Endothelial cell of umbilical vein (primary cell): ENCODE measurements around the gene CIB1. TPM values are rescaled to one million over a fixed set of nuclear protein-coding genes. Genes with fewer than 3 reads are reported as not detected.

Experiments used
- BruUV-seq: library from RNA; stranded (reverse); fragments of 400-500 nt; replicated peaks from 2 replicates; lab custom pipeline; 2021; lab: Mats Ljungman, UMichigan
- CTCF ChIA-PET: fragments of 300-600, 350-600 bp; sonication (Branson Sonifier 250); formaldehyde crosslinking; loops from one replicate; lab custom pipeline; 2021; ENCODE audit warnings: antibody characterized with exemption, inconsistent platforms; lab: Charles Lee
- POLR2A ChIA-PET: fragments of 300-600, 350-600 bp; sonication (Branson Sonifier 250); formaldehyde crosslinking; loops from one replicate; lab custom pipeline; 2021; ENCODE audit warnings: antibody characterized with exemption, inconsistent platforms; lab: Charles Lee
- DNase-seq: peaks from one replicate; pipeline ENCODE4 v3.0.0-alpha.2; 2011; ENCODE audit warnings: low read depth, low spot score
- FAIRE-seq: peaks from 2 replicates; lab custom pipeline; 2011; peaks lifted over from hg19 to GRCh38; lab: Jason Lieb, UNC
- H2AFZ ChIP-seq: 2 replicates; pipeline ENCODE4 v1.6.0; 2012; ENCODE audit warnings: low read depth, low read length, control low read depth, inconsistent platforms
- H3K27ac ChIP-seq: 2 replicates; pipeline ENCODE4 v1.5.1; 2011; ENCODE audit warnings: low read depth, mild to moderate bottlenecking, control low read depth, low read length, moderate library complexity; ENCODE audit not compliant: insufficient read depth
- H3K27me3 ChIP-seq, 2 experiments: 2 replicates each; pipeline versions ENCODE4 v1.6.0 to v1.6.1; 2011; ENCODE audit warnings: low read length in 2 of 2, mixed read lengths in 1 of 2; ENCODE audit not compliant: control insufficient read depth in 2 of 2, insufficient read depth in 2 of 2
- H3K36me3 ChIP-seq, 2 experiments: 2 replicates in 1 of 2; 3 replicates in 1 of 2; pipeline ENCODE4 v1.5.1; 2011; ENCODE audit warnings: low read length in 2 of 2, mild to moderate bottlenecking in 1 of 2, moderate library complexity in 1 of 2; ENCODE audit not compliant: control insufficient read depth in 2 of 2, insufficient read depth in 2 of 2; ENCODE audit errors: extremely low read depth in 1 of 2
- H3K4me1 ChIP-seq: 3 replicates; pipeline ENCODE4 v1.5.1; 2011; ENCODE audit warnings: mild to moderate bottlenecking, low read length; ENCODE audit not compliant: control insufficient read depth, insufficient read depth; ENCODE audit errors: extremely low read depth
- H3K4me2 ChIP-seq: 2 replicates; pipeline ENCODE4 v1.6.1; 2011; ENCODE audit warnings: low read length, control low read depth, mixed read lengths; ENCODE audit not compliant: insufficient read depth
- H3K4me3 ChIP-seq, 3 experiments: fragments of 200-600 bp in 1 of 3; sonication (generic), shearing (Covaris generic) in 1 of 3; replicated peaks in 1 of 3; 2 replicates each; pipeline ENCODE4 v1.5.1; 2011 to 2016; ENCODE audit warnings: control low read depth in 3 of 3, low read length in 3 of 3, mild to moderate bottlenecking in 2 of 3, inconsistent platforms in 1 of 3, low read depth in 1 of 3, moderate library complexity in 1 of 3; ENCODE audit not compliant: insufficient read depth in 1 of 3
- H3K79me2 ChIP-seq: 2 replicates; pipeline ENCODE4 v1.6.0; 2012; ENCODE audit warnings: low read length, inconsistent platforms; ENCODE audit not compliant: control insufficient read depth, insufficient read depth
- H3K9ac ChIP-seq: replicated peaks from 2 replicates; pipeline ENCODE3; 2011; ENCODE audit warnings: low read length, control low read depth; ENCODE audit not compliant: insufficient read depth; ENCODE audit errors: extremely low read depth
- H3K9me1 ChIP-seq: replicated peaks from 3 replicates; pipeline ENCODE4 v1.6.0; 2011; ENCODE audit warnings: mild to moderate bottlenecking, low read length; ENCODE audit not compliant: control insufficient read depth, insufficient read depth; ENCODE audit errors: extremely low read depth
- H3K9me3 ChIP-seq: replicated peaks from 2 replicates; pipeline ENCODE4 v1.5.1; 2012; ENCODE audit warnings: low read length, inconsistent platforms; ENCODE audit not compliant: control insufficient read depth, insufficient read depth
- H4K20me1 ChIP-seq: replicated peaks from 2 replicates; pipeline ENCODE3; 2011; ENCODE audit warnings: mild to moderate bottlenecking, low read length; ENCODE audit not compliant: control insufficient read depth, insufficient read depth; ENCODE audit errors: extremely low read depth
- CTCF ChIP-seq, 2 donors: IDR thresholded peaks; 1 replicate in 1 of 2; 2 replicates in 1 of 2; pipeline ENCODE4 v1.5.1; 2011; ENCODE audit warnings: low read length in 2 of 2, mild to moderate bottlenecking in 2 of 2, moderate library complexity in 2 of 2, control low read depth in 1 of 2, inconsistent platforms in 1 of 2, low read depth in 1 of 2; ENCODE audit not compliant: insufficient read depth in 1 of 2; ENCODE audit errors: extremely low read depth in 1 of 2
- EZH2 ChIP-seq: IDR thresholded peaks from 2 replicates; pipeline ENCODE4 v1.6.1; 2012; ENCODE audit warnings: borderline replicate concordance, low read depth, mild to moderate bottlenecking, moderate library complexity, low read length, inconsistent platforms; ENCODE audit not compliant: severe bottlenecking
- FOS ChIP-seq: IDR thresholded peaks from 2 replicates; pipeline ENCODE4 v1.6.1; 2011; ENCODE audit warnings: mild to moderate bottlenecking, low read length, moderate library complexity, borderline replicate concordance; ENCODE audit not compliant: insufficient read depth
- GATA2 ChIP-seq: IDR thresholded peaks from 2 replicates; pipeline ENCODE4 v1.7.0; 2011; ENCODE audit warnings: low read depth, mild to moderate bottlenecking, moderate library complexity, mixed read lengths, low read length; ENCODE audit not compliant: insufficient read length, insufficient read depth
- JUN ChIP-seq: IDR thresholded peaks from 2 replicates; pipeline ENCODE4 v1.6.1; 2011; ENCODE audit warnings: borderline replicate concordance, low read depth; ENCODE audit not compliant: insufficient read length, insufficient read depth
- MAX ChIP-seq: IDR thresholded peaks from 2 replicates; pipeline ENCODE4 v1.6.1; 2011; ENCODE audit not compliant: insufficient read depth, insufficient read length
- MYC ChIP-seq: IDR thresholded peaks from one replicate; pipeline ENCODE4 v1.6.1; 2011; ENCODE audit warnings: mild to moderate bottlenecking, low read depth, low read length
- POLR2A ChIP-seq: IDR thresholded peaks from 2 replicates; pipeline ENCODE4 v1.6.1; 2012; ENCODE audit warnings: low read depth, mild to moderate bottlenecking, control low read depth, low read length
- POLR2AphosphoS5 ChIP-seq: IDR thresholded peaks from 2 replicates; pipeline ENCODE4 v1.6.1; 2012; ENCODE audit warnings: low read depth, mild to moderate bottlenecking, control low read depth, low read length, moderate library complexity; ENCODE audit not compliant: insufficient read depth
- dilution Hi-C: fragments of 300-500 bp; cut with MboI; formaldehyde crosslinking; loops from one replicate; pipeline ENCODE4 v1.15.0; 2019; ENCODE audit warnings: low sequenced_read_pairs; ENCODE audit not compliant: extremely low pct_ligation_motif_present
- intact Hi-C: fragments of 100-400 bp; cut with micrococcal nuclease; formaldehyde crosslinking; loops from one replicate; pipeline ENCODE4 v1.10.0; 2022
- polyA plus RNA-seq, 4 experiments: library from polyadenylated mRNA; depleted of rRNA in 3 of 4; stranded (reverse) in 3 of 4; unstranded in 1 of 4; fragments of >200 nt; gene quantifications; 2 replicates each; pipeline versions ENCODE4 v1.2.1 to v1.2.3, GENCODE V29; 2011 to 2012; ENCODE audit warnings: missing spikeins in 1 of 4
- total RNA-seq: library from RNA; stranded (reverse); gene quantifications from 2 replicates; pipeline ENCODE4 v1.2.3, GENCODE V29; 2021

The CIB1 gene
- total and polyA plus RNA-seq, 2 donors (not counting 3 experiments of a cell fraction or from before 2014, with no cell fraction given), result 58.3 to 105 TPM

GRCh38 chr15:90230610-90231009 is 3.1 kb downstream of the CIB1 start:
- Histone ChIP-seq H3K36me3 (peaks cover 3 to 17% of the 10 kb centered on the region in 2 experiments), H3K4me2 (no peak overlapping the region), H4K20me1 (no peaks in the 10 kb centered on the region), H3K4me1 (peaks cover 18% of the 10 kb centered on the region), H3K9ac (no peak overlapping the region), H3K27me3 (no peaks in the 10 kb centered on the region), H3K79me2 (peaks cover 11% of the 10 kb centered on the region), H3K9me1 (no peaks in the 10 kb centered on the region), H3K9me3 (no peaks in the 10 kb centered on the region), H2AFZ (no peak overlapping the region), H3K27ac (no peak overlapping the region), H3K4me3 (no peak overlapping the region)
- TF ChIP-seq POLR2AphosphoS5, result no peak
- no peak for TF ChIP-seq FOS
- no peak for TF ChIP-seq MYC
- TF ChIP-seq POLR2A, result no peak
- no peak for TF ChIP-seq CTCF (IDR thresholded peaks at IDR 0.05; ENCODE audit: extremely low read depth in 1 of 2, insufficient read depth in 1 of 2, low read depth in 1 of 2, low read length in 2 of 2)
- no peak for TF ChIP-seq EZH2
- TF ChIP-seq JUN, result no peak
- TF ChIP-seq MAX, result no peak
- no peak for TF ChIP-seq GATA2
- dilution Hi-C loops, result no loop called here
- no TSS peak for BruUV-seq
- CTCF ChIA-PET, result interaction anchor here (1.0 to 5.2 kb wide), 4 partner anchors 9 to 74 kb away, joined by 3 to 47 read pairs (median 4); no protein-coding TSS in a partner anchor
- no peak for FAIRE-seq
- intact Hi-C loops, result loop anchor here (5.0 kb wide), 1 partner anchor 128 kb away; the partner anchor contains the start of gene IDH2
- POLR2A ChIA-PET, result no interaction called here
- no peak for DNase-seq
